ENCODE data around the gene SCYL1.

The SCYL1 gene

GRCh38 chr11:65493367-65494176 lies 31.3 kb upstream of the SCYL1 start:
- no peak for DNase-seq (ENCODE audit: low read depth in 2 of 2)

- no peak for DNase-seq (ENCODE audit: low read depth in 2 of 2)
Observed at GRCh38 chr11:65496304-65497140, 28.4 kb upstream of the SCYL1 start.

- DNase-seq (ENCODE audit: low read depth in 2 of 2): peak; percentile 96 to 98
Observed at GRCh38 chr11:65497141-65498041, 27.5 kb upstream of the SCYL1 start.

- DNase-seq (ENCODE audit: low read depth in 2 of 2): peak; percentile 41 to 53
Observed at GRCh38 chr11:65498042-65498726, 26.7 kb upstream of the SCYL1 start.

- DNase-seq (ENCODE audit: low read depth in 2 of 2): no peak
Observed at GRCh38 chr11:65498727-65498976, 26.2 kb upstream of the SCYL1 start.

DNA sequence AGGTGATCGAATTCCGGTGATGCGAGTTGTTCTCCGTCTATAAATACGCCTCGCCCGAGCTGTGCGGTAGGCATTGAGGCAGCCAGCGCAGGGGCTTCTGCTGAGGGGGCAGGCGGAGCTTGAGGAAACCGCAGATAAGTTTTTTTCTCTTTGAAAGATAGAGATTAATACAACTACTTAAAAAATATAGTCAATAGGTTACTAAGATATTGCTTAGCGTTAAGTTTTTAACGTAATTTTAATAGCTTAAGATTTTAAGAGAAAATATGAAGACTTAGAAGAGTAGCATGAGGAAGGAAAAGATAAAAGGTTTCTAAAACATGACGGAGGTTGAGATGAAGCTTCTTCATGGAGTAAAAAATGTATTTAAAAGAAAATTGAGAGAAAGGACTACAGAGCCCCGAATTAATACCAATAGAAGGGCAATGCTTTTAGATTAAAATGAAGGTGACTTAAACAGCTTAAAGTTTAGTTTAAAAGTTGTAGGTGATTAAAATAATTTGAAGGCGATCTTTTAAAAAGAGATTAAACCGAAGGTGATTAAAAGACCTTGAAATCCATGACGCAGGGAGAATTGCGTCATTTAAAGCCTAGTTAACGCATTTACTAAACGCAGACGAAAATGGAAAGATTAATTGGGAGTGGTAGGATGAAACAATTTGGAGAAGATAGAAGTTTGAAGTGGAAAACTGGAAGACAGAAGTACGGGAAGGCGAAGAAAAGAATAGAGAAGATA lies 25.7 kb upstream of the SCYL1 start, which contains the start of gene MALAT1:
TSS of gene MALAT1 (plus strand) at position 69 of the 736 bp plus-strand sequence.
- DNase-seq (ENCODE audit: low read depth in 2 of 2): peak; percentile 89 to 92

DNA sequence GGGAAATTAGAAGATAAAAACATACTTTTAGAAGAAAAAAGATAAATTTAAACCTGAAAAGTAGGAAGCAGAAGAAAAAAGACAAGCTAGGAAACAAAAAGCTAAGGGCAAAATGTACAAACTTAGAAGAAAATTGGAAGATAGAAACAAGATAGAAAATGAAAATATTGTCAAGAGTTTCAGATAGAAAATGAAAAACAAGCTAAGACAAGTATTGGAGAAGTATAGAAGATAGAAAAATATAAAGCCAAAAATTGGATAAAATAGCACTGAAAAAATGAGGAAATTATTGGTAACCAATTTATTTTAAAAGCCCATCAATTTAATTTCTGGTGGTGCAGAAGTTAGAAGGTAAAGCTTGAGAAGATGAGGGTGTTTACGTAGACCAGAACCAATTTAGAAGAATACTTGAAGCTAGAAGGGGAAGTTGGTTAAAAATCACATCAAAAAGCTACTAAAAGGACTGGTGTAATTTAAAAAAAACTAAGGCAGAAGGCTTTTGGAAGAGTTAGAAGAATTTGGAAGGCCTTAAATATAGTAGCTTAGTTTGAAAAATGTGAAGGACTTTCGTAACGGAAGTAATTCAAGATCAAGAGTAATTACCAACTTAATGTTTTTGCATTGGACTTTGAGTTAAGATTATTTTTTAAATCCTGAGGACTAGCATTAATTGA lies 25.0 kb upstream of the SCYL1 start:
- no peak for DNase-seq (ENCODE audit: low read depth in 2 of 2)

GRCh38 chr11:65500387-65501185 lies 24.3 kb upstream of the SCYL1 start:
- no peak for DNase-seq (ENCODE audit: low read depth in 2 of 2)

GRCh38 chr11:65501186-65501471 lies 23.8 kb upstream of the SCYL1 start:
- no peak for DNase-seq (ENCODE audit: low read depth in 2 of 2)

- DNase-seq (ENCODE audit: low read depth in 2 of 2): no peak
Observed at GRCh38 chr11:65501472-65502273, 23.2 kb upstream of the SCYL1 start.

DNA sequence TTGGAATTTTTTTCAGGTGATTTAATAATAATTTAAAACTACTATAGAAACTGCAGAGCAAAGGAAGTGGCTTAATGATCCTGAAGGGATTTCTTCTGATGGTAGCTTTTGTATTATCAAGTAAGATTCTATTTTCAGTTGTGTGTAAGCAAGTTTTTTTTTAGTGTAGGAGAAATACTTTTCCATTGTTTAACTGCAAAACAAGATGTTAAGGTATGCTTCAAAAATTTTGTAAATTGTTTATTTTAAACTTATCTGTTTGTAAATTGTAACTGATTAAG lies 22.7 kb upstream of the SCYL1 start:
- DNase-seq (ENCODE audit: low read depth in 2 of 2): no peak

DNA sequence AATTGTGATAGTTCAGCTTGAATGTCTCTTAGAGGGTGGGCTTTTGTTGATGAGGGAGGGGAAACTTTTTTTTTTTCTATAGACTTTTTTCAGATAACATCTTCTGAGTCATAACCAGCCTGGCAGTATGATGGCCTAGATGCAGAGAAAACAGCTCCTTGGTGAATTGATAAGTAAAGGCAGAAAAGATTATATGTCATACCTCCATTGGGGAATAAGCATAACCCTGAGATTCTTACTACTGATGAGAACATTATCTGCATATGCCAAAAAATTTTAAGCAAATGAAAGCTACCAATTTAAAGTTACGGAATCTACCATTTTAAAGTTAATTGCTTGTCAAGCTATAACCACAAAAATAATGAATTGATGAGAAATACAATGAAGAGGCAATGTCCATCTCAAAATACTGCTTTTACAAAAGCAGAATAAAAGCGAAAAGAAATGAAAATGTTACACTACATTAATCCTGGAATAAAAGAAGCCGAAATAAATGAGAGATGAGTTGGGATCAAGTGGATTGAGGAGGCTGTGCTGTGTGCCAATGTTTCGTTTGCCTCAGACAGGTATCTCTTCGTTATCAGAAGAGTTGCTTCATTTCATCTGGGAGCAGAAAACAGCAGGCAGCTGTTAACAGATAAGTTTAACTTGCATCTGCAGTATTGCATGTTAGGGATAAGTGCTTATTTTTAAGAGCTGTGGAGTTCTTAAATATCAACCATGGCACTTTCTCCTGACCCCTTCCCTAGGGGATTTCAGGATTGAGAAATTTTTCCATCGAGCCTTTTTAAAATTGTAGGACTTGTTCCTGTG lies 22.1 kb upstream of the SCYL1 start:
- DNase-seq (ENCODE audit: low read depth in 2 of 2): no peak

- no peak for DNase-seq (ENCODE audit: low read depth in 2 of 2)
Observed at GRCh38 chr11:65503368-65503948, 21.4 kb upstream of the SCYL1 start.

DNA sequence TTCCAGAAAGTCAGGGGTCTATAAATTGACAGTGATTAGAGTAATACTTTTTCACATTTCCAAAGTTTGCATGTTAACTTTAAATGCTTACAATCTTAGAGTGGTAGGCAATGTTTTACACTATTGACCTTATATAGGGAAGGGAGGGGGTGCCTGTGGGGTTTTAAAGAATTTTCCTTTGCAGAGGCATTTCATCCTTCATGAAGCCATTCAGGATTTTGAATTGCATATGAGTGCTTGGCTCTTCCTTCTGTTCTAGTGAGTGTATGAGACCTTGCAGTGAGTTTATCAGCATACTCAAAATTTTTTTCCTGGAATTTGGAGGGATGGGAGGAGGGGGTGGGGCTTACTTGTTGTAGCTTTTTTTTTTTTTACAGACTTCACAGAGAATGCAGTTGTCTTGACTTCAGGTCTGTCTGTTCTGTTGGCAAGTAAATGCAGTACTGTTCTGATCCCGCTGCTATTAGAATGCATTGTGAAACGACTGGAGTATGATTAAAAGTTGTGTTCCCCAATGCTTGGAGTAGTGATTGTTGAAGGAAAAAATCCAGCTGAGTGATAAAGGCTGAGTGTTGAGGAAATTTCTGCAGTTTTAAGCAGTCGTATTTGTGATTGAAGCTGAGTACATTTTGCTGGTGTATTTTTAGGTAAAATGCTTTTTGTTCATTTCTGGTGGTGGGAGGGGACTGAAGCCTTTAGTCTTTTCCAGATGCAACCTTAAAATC lies 20.8 kb upstream of the SCYL1 start:
- DNase-seq (ENCODE audit: low read depth in 2 of 2): no peak

GRCh38 chr11:65504674-65505465 lies 20.0 kb upstream of the SCYL1 start:
- no peak for DNase-seq (ENCODE audit: low read depth in 2 of 2)
